Coronary artery (tissue), 2 donors: ENCODE data around the gene GJB6.
A peak's percentile ranks its signal among the peaks of the same experiment; 100 is the strongest.

ENCODE experiments used
- DNase-seq: peaks from one replicate; pipeline ENCODE4 v3.0.0-alpha.2; 2017; ENCODE audit warnings: low spot score
- H3K27ac ChIP-seq, 2 donors: fragments of 200-600 bp; sonication (generic); one replicate each; pipeline ENCODE4 v1.5.1; 2016 to 2019
- H3K4me3 ChIP-seq: fragments of 200-600 bp; sonication (generic); 2 replicates; pipeline ENCODE4 v1.5.1; 2016; ENCODE audit warnings: mild to moderate bottlenecking, moderate library complexity
- TF ChIP-seq, protein P1 (sequence below): fragments of 200-600 bp; sonication (generic); IDR thresholded peaks from one replicate; pipeline ENCODE4 v1.5.1; 2019; ENCODE audit warnings: antibody characterized with exemption

GJB6 gene

DNA sequence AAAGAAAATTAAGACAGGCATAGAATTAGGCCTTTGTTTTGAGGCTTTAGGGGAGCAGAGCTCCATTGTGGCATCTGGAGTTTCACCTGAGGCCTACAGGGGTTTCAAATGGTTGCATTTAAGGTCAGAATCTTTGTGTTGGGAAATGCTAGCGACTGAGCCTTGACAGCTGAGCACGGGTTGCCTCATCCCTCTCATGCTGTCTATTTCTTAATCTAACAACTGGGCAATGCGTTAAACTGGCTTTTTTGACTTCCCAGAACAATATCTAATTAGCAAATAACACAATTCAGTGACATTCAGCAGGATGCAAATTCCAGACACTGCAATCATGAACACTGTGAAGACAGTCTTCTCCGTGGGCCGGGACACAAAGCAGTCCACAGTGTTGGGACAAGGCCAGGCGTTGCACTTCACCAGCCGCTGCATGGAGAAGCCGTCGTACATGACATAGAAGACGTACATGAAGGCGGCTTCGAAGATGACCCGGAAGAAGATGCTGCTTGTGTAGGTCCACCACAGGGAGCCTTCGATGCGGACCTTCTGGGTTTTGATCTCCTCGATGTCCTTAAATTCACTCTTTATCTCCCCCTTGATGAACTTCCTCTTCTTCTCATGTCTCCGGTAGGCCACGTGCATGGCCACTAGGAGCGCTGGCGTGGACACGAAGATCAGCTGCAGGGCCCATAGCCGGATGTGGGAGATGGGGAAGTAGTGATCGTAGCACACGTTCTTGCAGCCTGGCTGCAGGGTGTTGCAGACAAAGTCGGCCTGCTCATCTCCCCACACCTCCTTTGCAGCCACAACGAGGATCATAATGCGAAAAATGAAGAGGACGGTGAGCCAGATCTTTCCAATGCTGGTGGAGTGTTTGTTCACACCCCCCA, 43.2 kb downstream of the GJB6 start:
- TF ChIP-seq, protein P1, sequence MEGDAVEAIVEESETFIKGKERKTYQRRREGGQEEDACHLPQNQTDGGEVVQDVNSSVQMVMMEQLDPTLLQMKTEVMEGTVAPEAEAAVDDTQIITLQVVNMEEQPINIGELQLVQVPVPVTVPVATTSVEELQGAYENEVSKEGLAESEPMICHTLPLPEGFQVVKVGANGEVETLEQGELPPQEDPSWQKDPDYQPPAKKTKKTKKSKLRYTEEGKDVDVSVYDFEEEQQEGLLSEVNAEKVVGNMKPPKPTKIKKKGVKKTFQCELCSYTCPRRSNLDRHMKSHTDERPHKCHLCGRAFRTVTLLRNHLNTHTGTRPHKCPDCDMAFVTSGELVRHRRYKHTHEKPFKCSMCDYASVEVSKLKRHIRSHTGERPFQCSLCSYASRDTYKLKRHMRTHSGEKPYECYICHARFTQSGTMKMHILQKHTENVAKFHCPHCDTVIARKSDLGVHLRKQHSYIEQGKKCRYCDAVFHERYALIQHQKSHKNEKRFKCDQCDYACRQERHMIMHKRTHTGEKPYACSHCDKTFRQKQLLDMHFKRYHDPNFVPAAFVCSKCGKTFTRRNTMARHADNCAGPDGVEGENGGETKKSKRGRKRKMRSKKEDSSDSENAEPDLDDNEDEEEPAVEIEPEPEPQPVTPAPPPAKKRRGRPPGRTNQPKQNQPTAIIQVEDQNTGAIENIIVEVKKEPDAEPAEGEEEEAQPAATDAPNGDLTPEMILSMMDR: no peak
- H3K27ac ChIP-seq: no peak overlapping the region
- DNase-seq: peak; percentile 66

GRCh38 chr13:20186771-20187170, 45.3 kb downstream of the GJB6 start:
- no peak overlapping the region for H3K27ac ChIP-seq
- TF ChIP-seq, protein P1: no peak
- no peak overlapping the region for H3K4me3 ChIP-seq
- DNase-seq: peak; percentile 61

More for the DNA sequence above, 43.2 kb downstream of the GJB6 start:
- no peak overlapping the region for H3K4me3 ChIP-seq

- DNase-seq: peak; percentile 43
- TF ChIP-seq, protein P1: no peak
- H3K27ac ChIP-seq: no peak overlapping the region
- no peak overlapping the region for H3K4me3 ChIP-seq
Observed at GRCh38 chr13:20185366-20186056, 46.6 kb downstream of the GJB6 start.

DNA sequence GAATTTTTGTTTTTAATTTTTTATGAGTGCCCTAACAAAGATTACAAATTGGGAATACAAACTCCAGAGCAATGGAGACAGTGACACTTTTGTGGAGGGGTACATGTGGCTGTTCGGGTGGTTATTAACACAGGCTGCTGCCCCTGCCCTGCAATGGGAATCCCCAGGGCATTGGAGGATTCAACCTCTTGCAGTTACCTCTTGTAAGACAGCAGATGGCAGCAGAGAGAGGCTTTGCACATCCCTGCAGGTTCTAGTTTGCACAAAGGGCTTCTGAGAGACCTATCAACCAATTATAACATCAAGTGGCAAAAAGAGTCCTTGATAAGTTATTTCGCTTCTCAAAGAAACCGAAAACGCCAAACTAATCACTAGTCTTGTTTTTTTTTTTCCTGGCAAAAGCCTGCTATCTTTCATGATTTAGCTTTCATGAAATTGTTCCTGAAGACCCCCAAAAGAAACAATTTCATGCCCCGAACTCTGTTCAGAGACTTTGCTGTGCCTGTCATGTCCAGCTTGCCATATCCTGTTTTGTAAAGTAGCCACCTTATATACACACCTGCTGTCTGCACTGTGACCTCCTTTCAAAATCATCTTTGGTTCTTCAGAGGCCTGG, 49.8 kb downstream of the GJB6 start:
- Histone ChIP-seq H3K4me3 (no peak overlapping the region), H3K27ac (no peak overlapping the region)
- DNase-seq: peak; percentile 65
- TF ChIP-seq, protein P1: peak; percentile 61

- no peak for DNase-seq
- Histone ChIP-seq H3K4me3 (no peak overlapping the region), H3K27ac (no peak overlapping the region)
- TF ChIP-seq, protein P1: no peak
Observed at GRCh38 chr13:20181188-20181587, 50.9 kb downstream of the GJB6 start.

DNA sequence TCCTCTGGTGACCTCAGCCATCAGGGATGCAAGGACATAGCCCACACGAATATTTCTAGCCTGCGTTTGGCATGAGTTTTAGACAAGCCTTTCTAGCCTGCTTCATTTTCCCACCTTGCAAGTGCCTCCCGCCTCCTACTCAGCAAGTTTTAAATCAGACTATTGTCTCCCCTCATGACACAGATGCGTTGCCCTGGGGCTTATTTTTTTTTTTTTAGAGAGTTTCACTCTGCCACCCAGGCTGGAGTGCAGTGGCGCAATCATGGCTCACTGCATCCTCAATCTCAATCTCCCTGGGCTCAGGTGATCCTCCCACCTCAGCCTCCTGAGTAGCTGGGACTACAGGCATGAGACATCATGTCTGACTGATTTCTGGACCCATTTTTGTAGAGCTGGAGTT, 54.0 kb downstream of the GJB6 start:
- no peak overlapping the region for H3K4me3 ChIP-seq
- TF ChIP-seq, protein P1: no peak
- no peak overlapping the region for H3K27ac ChIP-seq
- DNase-seq: no peak
